Measurements from ENCODE around the gene OSR1. TPM values are rescaled to one million over a fixed set of nuclear protein-coding genes. Genes with fewer than 3 reads are reported as not detected.

Gene OSR1
- total RNA-seq, 1 experiment from 2014 or later = 0.84 TPM

GRCh38 chr2:19352946-19353720, 5.3 kb downstream of the OSR1 start:
- CTCF ChIA-PET = no interaction called here
- TF ChIP-seq CTCF (conservative IDR thresholded peaks at IDR 0.05; ENCODE audit: low read depth, low read length) = no peak
- Histone ChIP-seq H3K4me3 (ENCODE audit: low read depth, low read length, poor library complexity, severe bottlenecking) (no peak overlapping the region), H3K36me3 (ENCODE audit: insufficient read depth, low read length, poor library complexity, severe bottlenecking) (no peaks in the 10 kb centered on the region), H3K27ac (ENCODE audit: low read depth, low read length, poor library complexity, severe bottlenecking) (no peak overlapping the region), H3K27me3 (replicated peaks; ENCODE audit: insufficient read depth, low read depth, low read length, poor library complexity) (peaks cover 79% of the 10 kb centered on the region), H3K4me1 (ENCODE audit: insufficient read depth, low read length, poor library complexity, severe bottlenecking) (peaks cover 11% of the 10 kb centered on the region), H3K9me3 (ENCODE audit: low read depth, low read length, poor library complexity, severe bottlenecking) (no peaks in the 10 kb centered on the region)
- no peak for DNase-seq (ENCODE audit: low spot score)
- BruUV-seq (replicated peaks) = no TSS peak
- intact Hi-C loops (cut with micrococcal nuclease; ENCODE audit: unreplicated experiment) = loop anchor here (5.0 kb wide), 1 partner anchor 509 kb away; no protein-coding TSS in a partner anchor
- POLR2A ChIA-PET (ENCODE audit: low non-redundant PET) = no interaction called here

- no peak overlapping the region for H3K4me3 ChIP-seq (ENCODE audit: low read depth, low read length, poor library complexity, severe bottlenecking)
- H3K9me3 ChIP-seq (ENCODE audit: low read depth, low read length, poor library complexity, severe bottlenecking) = no peaks in the 10 kb centered on the region
- DNase-seq (ENCODE audit: low spot score) = no peak
- intact Hi-C loops (cut with micrococcal nuclease; ENCODE audit: unreplicated experiment) = loop anchor here (5.0 kb wide), 1 partner anchor 510 kb away; no protein-coding TSS in a partner anchor
- no TSS peak for BruUV-seq (replicated peaks)
- no peak overlapping the region for H3K27ac ChIP-seq (ENCODE audit: low read depth, low read length, poor library complexity, severe bottlenecking)
- no peak for TF ChIP-seq CTCF (conservative IDR thresholded peaks at IDR 0.05; ENCODE audit: low read depth, low read length)
- TF ChIP-seq EZH2 (IDR thresholded peaks at IDR 0.05; ENCODE audit: borderline replicate concordance, low read depth, low read length, poor library complexity, severe bottlenecking) = no peak
- CTCF ChIA-PET = no interaction called here
- no peaks in the 10 kb centered on the region for H3K36me3 ChIP-seq (ENCODE audit: insufficient read depth, low read length, poor library complexity, severe bottlenecking)
- peaks cover 68% of the 10 kb centered on the region for H3K27me3 ChIP-seq (replicated peaks; ENCODE audit: insufficient read depth, low read depth, low read length, poor library complexity)
- H3K4me1 ChIP-seq (ENCODE audit: insufficient read depth, low read length, poor library complexity, severe bottlenecking) = peaks cover 7% of the 10 kb centered on the region
- POLR2A ChIA-PET (ENCODE audit: low non-redundant PET) = no interaction called here
Observed at GRCh38 chr2:19351899-19352697, 6.3 kb downstream of the OSR1 start.

- POLR2A ChIA-PET (ENCODE audit: low non-redundant PET) = no interaction called here
- BruUV-seq (replicated peaks) = no TSS peak
Observed at GRCh38 chr2:19351499-19351898, 6.9 kb downstream of the OSR1 start.

More at GRCh38 chr2:19351499-19351898, 6.9 kb downstream of the OSR1 start:
- Histone ChIP-seq H3K4me1 (ENCODE audit: insufficient read depth, low read length, poor library complexity, severe bottlenecking) (peaks cover 9% of the 10 kb centered on the region), H3K9me3 (ENCODE audit: low read depth, low read length, poor library complexity, severe bottlenecking) (no peaks in the 10 kb centered on the region), H3K4me3 (ENCODE audit: low read depth, low read length, poor library complexity, severe bottlenecking) (no peak overlapping the region), H3K36me3 (ENCODE audit: insufficient read depth, low read length, poor library complexity, severe bottlenecking) (no peaks in the 10 kb centered on the region), H3K27ac (ENCODE audit: low read depth, low read length, poor library complexity, severe bottlenecking) (no peak overlapping the region), H3K27me3 (replicated peaks; ENCODE audit: insufficient read depth, low read depth, low read length, poor library complexity) (peaks cover 62% of the 10 kb centered on the region)
- DNase-seq (ENCODE audit: low spot score) = no peak
- intact Hi-C loops (cut with micrococcal nuclease; ENCODE audit: unreplicated experiment) = loop anchor here (5.0 kb wide), 1 partner anchor 511 kb away; no protein-coding TSS in a partner anchor
- CTCF ChIA-PET = no interaction called here
- TF ChIP-seq EZH2 (IDR thresholded peaks at IDR 0.05; ENCODE audit: borderline replicate concordance, low read depth, low read length, poor library complexity, severe bottlenecking) = peak; percentile 65
- TF ChIP-seq CTCF (conservative IDR thresholded peaks at IDR 0.05; ENCODE audit: low read depth, low read length) = no peak

Measured in A673 (cell line).